HTR-8/SVneo (cell line): ENCODE data around the gene ZNF853.
"Not testable (repeated sequence)": the region's sequence is repeated elsewhere in the genome, so short reads cannot be mapped to it uniquely, and the experiment has no call there.

Source experiments
- DNase-seq: peaks from one replicate; pipeline ENCODE4 v3.0.0; 2011; ENCODE audit warnings: low spot score, mixed read lengths; ENCODE audit not compliant: insufficient read length
- FAIRE-seq: peaks from 2 replicates; lab custom pipeline; 2011; peaks lifted over from hg19 to GRCh38; lab: Jason Lieb, UNC

ZNF853 gene

GRCh38 chr7:6650086-6650485, 34.7 kb downstream of the ZNF853 start:
- FAIRE-seq, result no peak

DNA sequence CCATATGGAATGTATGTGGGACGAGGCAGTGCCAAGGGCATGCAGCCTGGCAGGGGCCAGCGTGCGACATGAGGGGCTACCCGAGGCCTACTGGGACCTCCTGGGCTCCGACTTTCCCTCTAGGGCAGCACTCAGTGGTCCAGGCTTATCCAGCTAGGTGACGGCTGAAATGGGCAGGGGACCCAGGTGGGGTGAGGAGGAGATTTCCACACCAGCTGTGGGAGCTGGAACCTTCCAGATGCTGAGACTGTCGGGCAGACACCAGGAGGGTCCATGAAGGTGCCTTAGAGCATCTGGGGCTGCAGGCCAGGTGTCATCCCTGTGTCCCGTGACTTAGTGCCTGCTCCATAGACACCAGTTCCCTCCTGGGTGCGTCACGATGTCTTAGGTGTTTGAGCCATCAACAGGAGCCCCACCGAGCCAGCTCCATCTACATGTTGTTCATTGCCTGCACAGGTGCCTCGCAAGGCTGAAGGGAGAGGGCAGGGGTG, 35.2 kb downstream of the ZNF853 start:
- no peak for DNase-seq
- FAIRE-seq, result no peak

More at GRCh38 chr7:6650086-6650485, 34.7 kb downstream of the ZNF853 start:
- DNase-seq, result no peak

GRCh38 chr7:6651851-6652445, 36.5 kb downstream of the ZNF853 start:
- no peak for FAIRE-seq
- no peak for DNase-seq

DNA sequence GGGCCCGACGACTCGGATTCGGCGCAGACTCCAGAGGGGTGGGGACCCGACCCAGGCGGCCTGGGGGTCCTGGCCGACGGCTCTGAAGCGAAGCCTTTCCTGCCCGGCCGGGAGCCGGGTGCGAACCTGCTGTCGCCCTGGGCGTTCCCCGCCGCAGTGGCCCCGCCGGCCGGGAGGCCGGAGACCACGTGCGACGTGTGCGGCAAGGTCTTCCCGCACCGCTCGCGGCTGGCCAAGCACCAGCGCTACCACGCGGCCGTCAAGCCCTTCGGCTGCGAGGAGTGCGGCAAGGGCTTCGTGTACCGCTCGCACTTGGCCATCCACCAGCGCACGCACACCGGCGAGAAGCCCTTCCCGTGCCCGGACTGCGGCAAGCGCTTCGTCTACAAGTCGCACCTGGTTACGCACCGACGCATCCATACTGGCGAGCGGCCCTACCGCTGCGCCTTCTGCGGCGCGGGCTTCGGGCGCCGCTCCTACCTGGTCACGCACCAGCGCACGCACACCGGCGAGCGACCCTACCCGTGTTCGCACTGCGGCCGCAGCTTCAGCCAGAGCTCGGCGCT, 37.1 kb downstream of the ZNF853 start:
- FAIRE-seq (no peak), DNase-seq (no peak)

DNA sequence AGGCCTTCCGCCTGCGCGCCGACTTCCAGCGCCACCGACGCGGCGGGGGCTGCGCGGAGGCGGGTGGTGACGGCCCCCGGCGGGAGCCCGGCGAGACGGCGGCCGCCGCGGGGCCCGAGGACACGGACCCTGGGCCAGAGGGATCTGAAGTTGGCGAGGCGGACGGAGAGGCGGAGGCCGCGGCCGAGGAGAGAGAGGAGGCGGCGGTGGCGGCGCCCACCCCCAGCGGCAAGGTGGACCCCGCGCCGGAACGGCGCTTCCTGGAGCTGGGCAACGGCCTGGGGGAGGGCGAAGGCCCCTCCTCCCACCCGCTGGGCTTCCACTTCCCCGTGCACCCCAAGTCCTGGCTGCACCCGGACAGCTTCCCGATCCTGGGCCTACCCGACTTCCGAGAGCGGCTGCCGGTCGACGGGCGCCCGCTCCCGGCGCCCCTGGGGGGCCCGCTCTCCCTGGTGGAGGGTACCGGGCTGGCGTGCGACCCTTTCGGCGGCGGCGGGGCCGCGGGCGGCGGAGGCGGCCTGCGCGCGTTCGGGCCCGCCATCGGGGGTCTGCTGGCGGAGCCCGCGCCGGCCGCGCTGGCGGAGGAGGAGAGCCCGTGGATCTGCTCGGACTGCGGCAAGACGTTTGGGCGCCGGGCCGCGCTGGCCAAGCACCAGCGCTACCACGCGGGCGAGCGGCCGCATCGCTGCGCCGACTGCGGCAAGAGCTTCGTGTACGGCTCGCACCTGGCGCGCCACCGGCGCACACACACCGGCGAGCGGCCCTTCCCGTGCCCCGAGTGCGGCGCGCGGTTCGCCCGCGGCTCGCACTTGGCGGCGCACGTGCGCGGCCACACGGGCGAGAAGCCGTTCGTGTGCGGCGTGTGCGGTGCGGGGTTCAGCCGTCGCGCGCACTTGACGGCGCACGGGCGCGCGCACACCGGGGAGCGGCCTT, 37.9 kb downstream of the ZNF853 start:
- no peak for FAIRE-seq
- no peak for DNase-seq

GRCh38 chr7:6654113-6654841, 38.9 kb downstream of the ZNF853 start:
- FAIRE-seq, result no peak
- DNase-seq, result no peak

GRCh38 chr7:6654842-6655610, 39.6 kb downstream of the ZNF853 start:
- no peak for FAIRE-seq
- no peak for DNase-seq

DNA sequence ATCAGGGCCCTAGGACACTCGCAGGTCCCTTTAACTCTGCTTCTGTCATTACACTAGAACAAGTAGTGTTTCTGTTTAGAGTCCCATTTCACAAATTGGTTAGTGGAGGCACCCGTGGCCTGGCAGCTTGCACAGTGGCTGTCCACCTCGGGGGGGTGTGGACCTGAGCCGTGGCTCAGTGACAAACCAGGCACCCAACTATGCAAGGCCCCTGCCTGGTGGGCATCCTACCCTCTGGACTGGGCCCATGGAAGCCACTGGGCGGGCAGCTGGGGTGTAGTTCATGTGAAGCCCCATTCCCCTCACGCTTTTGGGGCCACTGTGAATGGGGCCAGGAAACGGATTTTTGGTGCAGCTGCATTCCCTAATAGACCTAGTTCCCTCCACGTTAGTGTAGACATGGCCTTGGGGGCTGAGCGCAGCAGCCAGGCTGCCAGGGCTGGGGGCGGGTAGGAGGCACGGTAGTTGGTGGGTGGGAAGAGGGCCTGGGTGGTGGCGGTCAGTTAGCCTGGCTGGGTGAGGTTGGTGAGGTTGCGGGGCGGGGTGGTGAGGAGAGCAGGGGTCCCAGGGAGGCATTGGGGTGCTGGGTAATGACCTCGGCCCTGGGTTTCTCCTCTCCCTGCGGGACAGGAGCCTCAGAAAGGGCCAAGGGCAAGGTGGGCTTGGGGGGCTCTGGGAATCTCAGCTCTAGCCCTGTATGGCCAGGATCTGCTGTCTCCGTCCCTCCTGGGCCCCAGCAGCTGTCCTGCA, 40.4 kb downstream of the ZNF853 start:
- DNase-seq (no peak), FAIRE-seq (no peak)

DNA sequence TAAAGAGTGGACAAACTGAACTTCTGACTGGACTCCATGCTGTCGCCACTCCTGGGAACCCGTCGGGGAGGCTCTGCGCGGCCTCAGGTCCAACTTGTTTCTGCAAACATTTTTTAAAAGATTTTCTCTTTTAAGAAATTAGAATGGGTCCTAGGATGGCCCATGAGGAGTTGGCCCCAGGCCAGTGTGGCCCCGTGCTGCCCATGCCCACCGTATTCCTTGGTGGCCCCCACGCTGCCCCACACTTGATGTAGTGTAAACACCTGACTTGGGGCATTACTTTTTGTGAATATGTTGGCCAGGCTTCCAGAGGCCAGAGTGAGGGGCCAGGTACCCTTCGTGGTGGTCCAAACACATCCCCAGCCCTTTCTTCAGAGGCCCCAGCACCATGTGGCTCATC, 41.0 kb downstream of the ZNF853 start:
- no peak for FAIRE-seq

GRCh38 chr7:6658618-6659345, 43.4 kb downstream of the ZNF853 start:
- DNase-seq (no peak), FAIRE-seq (no peak)

More for the DNA sequence above, 41.0 kb downstream of the ZNF853 start:
- DNase-seq, result no peak

GRCh38 chr7:6670851-6671250, 55.4 kb downstream of the ZNF853 start:
- not testable (repeated sequence) for DNase-seq, FAIRE-seq
